ENCODE measurements around the gene GALM. TPM values are rescaled to one million over a fixed set of nuclear protein-coding genes. Genes with fewer than 3 reads are reported as not detected.

Gene GALM
- total and polyA plus RNA-seq, 10 of the 15 experiments (the other 5 are each of a cell fraction or from before 2014, with no cell fraction given), result 1.1 to 4.0 (median 1.7) TPM

DNA sequence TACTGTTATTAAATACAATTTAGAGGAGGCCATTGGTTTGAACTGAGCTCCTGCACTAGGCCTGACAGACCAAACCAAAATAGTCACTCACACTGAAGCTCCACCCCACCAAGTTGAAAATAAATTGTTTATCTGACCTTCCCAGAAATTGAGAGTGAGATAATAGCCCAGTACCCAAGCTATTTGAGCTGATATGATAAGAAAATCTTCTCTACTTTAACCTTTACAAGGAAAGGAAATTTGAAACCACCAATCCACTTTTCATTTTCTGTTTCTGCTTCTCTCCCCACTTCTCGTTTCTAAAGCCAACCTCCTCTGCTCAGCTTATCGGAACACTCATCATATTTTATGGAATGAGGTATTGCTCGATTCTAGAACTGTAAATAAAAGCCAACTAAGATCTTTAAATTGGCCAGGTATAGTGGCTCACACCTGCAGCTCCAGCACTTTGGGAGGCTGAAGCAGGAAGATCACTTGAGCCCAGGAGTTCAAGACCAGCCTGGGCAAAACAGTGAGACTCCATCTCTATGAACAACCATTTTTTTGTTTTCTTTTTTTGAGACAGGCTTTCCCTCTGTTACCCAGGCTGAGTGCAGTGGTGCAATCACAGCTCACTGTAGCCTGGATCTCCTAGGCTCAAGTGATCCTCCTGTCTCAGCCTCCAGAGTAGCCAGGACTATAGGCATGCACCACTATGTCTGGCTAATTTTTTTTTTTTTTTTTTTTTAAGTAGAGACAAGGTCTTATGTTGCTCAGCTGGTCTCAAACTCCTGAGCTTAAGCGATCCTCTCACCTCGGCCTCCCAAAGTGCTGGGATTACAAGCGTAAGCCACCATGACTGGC, 13.3 kb upstream of the GALM start:
- ATAC-seq, result peak; percentile 18; the same call in 2 of the 3 replicates
- Histone ChIP-seq H3K9me3 (replicated peaks; ENCODE audit: control insufficient read depth, insufficient read depth, low read length) (no peaks in the 10 kb centered on the region), H3K9ac (ENCODE audit: control insufficient read depth, insufficient read depth, low read length) (no peak overlapping the region), H4K20me1 (ENCODE audit: control insufficient read depth, insufficient read depth) (no peaks in the 10 kb centered on the region), H3K4me3 (no peak overlapping the region), H3K4me2 (ENCODE audit: control insufficient read depth, insufficient read depth) (peak overlapping the region; percentile 31), H3K27ac (ENCODE audit: control insufficient read depth, insufficient read depth) (no peak overlapping the region), H2AFZ (ENCODE audit: control insufficient read depth, low read depth, low read length) (no peak overlapping the region), H3K4me1 (ENCODE audit: control insufficient read depth, insufficient read depth, low read length) (peaks cover 21% of the 10 kb centered on the region), H3K79me2 (ENCODE audit: control insufficient read depth, insufficient read depth, low read length) (no peaks in the 10 kb centered on the region), H3K36me3 (ENCODE audit: control insufficient read depth in 2 of 2, insufficient read depth in 2 of 2, low read length in 1 of 2) (no peaks in the 10 kb centered on the region), H3K27me3 (replicated peaks in 1 of 2; ENCODE audit: control insufficient read depth in 2 of 2, insufficient read depth in 2 of 2, low read length in 1 of 2) (no peaks in the 10 kb centered on the region)
- CTCF ChIA-PET, result interaction anchor here (0.8 to 1.8 kb wide), 11 partner anchors 13 to 71 kb away, joined by 3 to 7 read pairs (median 3); partner anchors contain the start of gene GALM
- in situ Hi-C loops (cut with MboI), result no loop called here
- SMC1A ChIA-PET (ENCODE audit: uncharacterized antibody, unreplicated experiment), result interaction anchor here (0.9 to 2.8 kb wide), 16 partner anchors 9 to 71 kb away, joined by 3 to 17 read pairs (median 4); partner anchors contain the start of genes GALM and HNRNPLL
- WGBS (ENCODE audit: insufficient coverage, insufficient replicate concordance, low lambda C conversion rate, missing lambda C conversion rate), result 40% methylated on average over 5 of the region's 6 CpGs
- RAD21 ChIA-PET (ENCODE audit: unreplicated experiment), result interaction anchor here (0.6 to 2.8 kb wide), 13 partner anchors 10 to 71 kb away, joined by 3 to 20 read pairs (median 5); partner anchors contain the start of gene GALM
- intact Hi-C loops (cut with micrococcal nuclease; ENCODE audit: unreplicated experiment), result loop anchor here (5.0 kb wide), 1 partner anchor 45 kb away; no protein-coding TSS in a partner anchor
- DNase-seq (ENCODE audit: low read depth, low spot score), result no peak
- POLR2A ChIA-PET, result interaction anchor here (0.6 to 2.7 kb wide), 11 partner anchors 12 to 468 kb away, joined by 3 to 20 read pairs (median 6); partner anchors contain the start of genes GALM, SOS1 and SRSF7
- no peak for FAIRE-seq
- TF ChIP-seq MEF2A (IDR thresholded peaks at IDR 0.05; ENCODE audit: insufficient read depth, low read depth, low read length) (no peak), IKZF1 (conservative IDR thresholded peaks at IDR 0.05) (peak; percentile 33; the same call in 1 of the 2 replicates), SPI1 (IDR thresholded peaks at IDR 0.05; ENCODE audit: borderline replicate concordance, insufficient read depth, low read depth, low read length) (peak; percentile 83), TARDBP (IDR thresholded peaks at IDR 0.05; ENCODE audit: borderline replicate concordance) (no peak), CBFB (IDR thresholded peaks at IDR 0.05; ENCODE audit: low read depth) (no peak), DPF2 (IDR thresholded peaks at IDR 0.05) (0 out of 2 replicates have a peak, but pooled peaks have one; percentile 12), RELA (IDR thresholded peaks at IDR 0.05; ENCODE audit: borderline replicate concordance, partially characterized antibody) (no peak), JUND (IDR thresholded peaks at IDR 0.05; ENCODE audit: low read depth, low read length) (no peak), SREBF1 (IDR thresholded peaks at IDR 0.05; ENCODE audit: low read length) (no peak), NFIC (IDR thresholded peaks at IDR 0.05; ENCODE audit: low read depth, low read length) (0 out of 2 replicates have a peak, but pooled peaks have one; percentile 19), HDGF (IDR thresholded peaks at IDR 0.05) (no peak), PML (IDR thresholded peaks at IDR 0.05; ENCODE audit: low read length) (no peak), POLR2A (IDR thresholded peaks at IDR 0.05; ENCODE audit: low read depth, low read length) (no peak), MTA3 (IDR thresholded peaks at IDR 0.05; ENCODE audit: borderline replicate concordance, low read length) (no peak), BHLHE40 (IDR thresholded peaks at IDR 0.05; ENCODE audit: borderline replicate concordance in 1 of 2, low read depth in 2 of 2, low read length in 1 of 2) (no peak), IKZF2 (IDR thresholded peaks at IDR 0.05) (peak in 1 of 2 experiments; percentile 43; a peak in 2 of 4 replicates), RUNX3 (IDR thresholded peaks at IDR 0.05; ENCODE audit: low read length) (peak; percentile 49)
- TF ChIP-seq, protein P1, sequence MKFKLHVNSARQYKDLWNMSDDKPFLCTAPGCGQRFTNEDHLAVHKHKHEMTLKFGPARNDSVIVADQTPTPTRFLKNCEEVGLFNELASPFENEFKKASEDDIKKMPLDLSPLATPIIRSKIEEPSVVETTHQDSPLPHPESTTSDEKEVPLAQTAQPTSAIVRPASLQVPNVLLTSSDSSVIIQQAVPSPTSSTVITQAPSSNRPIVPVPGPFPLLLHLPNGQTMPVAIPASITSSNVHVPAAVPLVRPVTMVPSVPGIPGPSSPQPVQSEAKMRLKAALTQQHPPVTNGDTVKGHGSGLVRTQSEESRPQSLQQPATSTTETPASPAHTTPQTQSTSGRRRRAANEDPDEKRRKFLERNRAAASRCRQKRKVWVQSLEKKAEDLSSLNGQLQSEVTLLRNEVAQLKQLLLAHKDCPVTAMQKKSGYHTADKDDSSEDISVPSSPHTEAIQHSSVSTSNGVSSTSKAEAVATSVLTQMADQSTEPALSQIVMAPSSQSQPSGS (IDR thresholded peaks at IDR 0.05; ENCODE audit: low read length), result 0 out of 2 replicates have a peak, but pooled peaks have one; percentile 9
- no TSS peak for BruUV-seq (replicated peaks)
